Left hindlimb (tissue), 1 donor: ENCODE measurements around the gene IKZF1.

Experiments
- DNase-seq: peaks from one replicate; pipeline ENCODE4 v3.0.0-alpha.2; 2018

IKZF1 gene

GRCh38 chr7:50284296-50284695 lies 20.2 kb upstream of the IKZF1 start:
- no peak for DNase-seq

GRCh38 chr7:50285269-50285668 lies 19.2 kb upstream of the IKZF1 start:
- DNase-seq: no peak

- DNase-seq: no peak
These were observed 17.4 kb upstream of the IKZF1 start for GRCh38 chr7:50287129-50287528.

GRCh38 chr7:50292165-50292757 lies 12.3 kb upstream of the IKZF1 start:
- no peak for DNase-seq

GRCh38 chr7:50292763-50293162 lies 11.8 kb upstream of the IKZF1 start:
- DNase-seq: no peak

- DNase-seq: no peak
These were observed 10.9 kb upstream of the IKZF1 start for GRCh38 chr7:50293509-50294179.

- no peak for DNase-seq
These were observed 9.4 kb upstream of the IKZF1 start for GRCh38 chr7:50295133-50295532.

GRCh38 chr7:50296799-50297198 lies 7.7 kb upstream of the IKZF1 start:
- DNase-seq: no peak

- no peak for DNase-seq
These were observed 5.5 kb upstream of the IKZF1 start for GRCh38 chr7:50298811-50299562.

GRCh38 chr7:50300336-50300735 lies 4.2 kb upstream of the IKZF1 start:
- DNase-seq: no peak

GRCh38 chr7:50302486-50303334 lies 1.8 kb upstream of the IKZF1 start:
- no peak for DNase-seq

GRCh38 chr7:50303335-50304128 lies 984 bp upstream of the IKZF1 start:
- DNase-seq: no peak

GRCh38 chr7:50304911-50305582 lies 531 bp downstream of the IKZF1 start:
- DNase-seq: no peak

- no peak for DNase-seq
These were observed 1.3 kb downstream of the IKZF1 start for GRCh38 chr7:50305583-50306493.

GRCh38 chr7:50306494-50307367 lies 2.2 kb downstream of the IKZF1 start:
- DNase-seq: no peak

GRCh38 chr7:50307368-50308032 lies 3.0 kb downstream of the IKZF1 start:
- DNase-seq: no peak

- no peak for DNase-seq
These were observed 3.7 kb downstream of the IKZF1 start for GRCh38 chr7:50308203-50308531.

- no peak for DNase-seq
These were observed 4.2 kb downstream of the IKZF1 start for GRCh38 chr7:50308532-50309385.
